HG02759 (cell line): ENCODE results near the gene ATF5.

Experiments
- ATAC-seq: cut with Tn5 transposase; IDR thresholded peaks from one replicate; pipeline ENCODE4 v1.9.1; 2021; ENCODE audit warnings: mild to moderate bottlenecking, moderate library complexity; ENCODE audit not compliant: unreplicated experiment

The ATF5 gene

GRCh38 chr19:49972841-49973240 is 43.8 kb downstream of the ATF5 start:
- ATAC-seq: no peak

GRCh38 chr19:49973987-49974386 is 45.0 kb downstream of the ATF5 start:
- no peak for ATAC-seq

- ATAC-seq: no peak
These were observed 46.0 kb downstream of the ATF5 start for GRCh38 chr19:49975051-49975450.

- no peak for ATAC-seq
These were observed 47.5 kb downstream of the ATF5 start for GRCh38 chr19:49976496-49976895.

- ATAC-seq: no peak
These were observed 48.1 kb downstream of the ATF5 start for GRCh38 chr19:49977076-49977475.

- no peak for ATAC-seq
These were observed 48.9 kb downstream of the ATF5 start for GRCh38 chr19:49977881-49978280.

- ATAC-seq: no peak
These were observed 49.3 kb downstream of the ATF5 start for GRCh38 chr19:49978324-49978723.

- no peak for ATAC-seq
These were observed 52.9 kb downstream of the ATF5 start for GRCh38 chr19:49981603-49982593.
